ENCODE results near the gene TENT4B.
"Not testable (repeated sequence)": the region's sequence is repeated elsewhere in the genome, so short reads cannot be mapped to it uniquely, and the experiment has no call there.

TENT4B gene

DNA sequence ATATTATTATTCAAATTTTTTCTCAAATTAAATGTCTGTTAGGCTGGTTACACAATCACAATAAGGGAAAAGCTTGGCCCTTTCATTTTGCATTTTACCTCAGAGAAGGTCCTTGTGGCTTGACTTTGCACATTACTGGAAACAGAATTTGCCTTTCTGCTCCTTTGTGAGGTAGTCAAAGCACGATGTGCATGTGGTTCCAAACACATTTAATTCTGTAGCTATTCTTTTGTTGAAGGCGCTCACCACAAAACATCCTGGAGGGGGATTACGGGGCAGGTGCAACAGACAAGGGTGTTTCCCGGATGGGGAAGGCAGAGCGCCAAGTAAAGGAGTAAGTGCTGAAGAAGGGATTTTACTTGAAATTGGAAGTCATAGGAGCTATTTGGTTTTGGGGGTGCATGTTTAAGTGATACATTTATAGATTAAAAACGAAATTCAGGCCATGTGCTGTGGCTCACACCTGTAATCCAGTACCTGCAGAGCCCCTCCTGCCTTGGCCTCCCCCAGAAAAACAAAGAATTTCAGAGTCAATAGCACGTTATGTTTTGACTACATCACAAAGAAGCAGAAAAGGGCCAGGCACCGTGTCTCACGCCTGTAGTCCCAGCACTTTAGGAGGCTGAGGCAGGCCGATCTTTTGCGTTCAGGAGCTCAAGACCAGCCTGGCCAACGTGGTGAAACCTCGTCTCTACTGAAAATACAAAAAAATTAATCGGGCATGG, 31.2 kb upstream of the TENT4B start:
- H3K4ac ChIP-seq (ENCODE audit: low read depth, low read length), result no peak overlapping the region
- no peak overlapping the region for H2BK15ac ChIP-seq (replicated peaks; ENCODE audit: low read depth)
- no peak overlapping the region for H2AK5ac ChIP-seq (ENCODE audit: low read length)
- H2BK120ac ChIP-seq (ENCODE audit: low read depth, low read length), result no peak overlapping the region
- no peak overlapping the region for H4K8ac ChIP-seq (ENCODE audit: low read depth, low read length)
- no peak overlapping the region for H3K27ac ChIP-seq (ENCODE audit: low read depth, low read length)
- no peak overlapping the region for H3K56ac ChIP-seq (ENCODE audit: low read length)
- H3K18ac ChIP-seq (ENCODE audit: low read length), result no peak overlapping the region
- H4K5ac ChIP-seq (ENCODE audit: low read length), result no peak overlapping the region
- WGBS (ENCODE audit: extremely low coverage, insufficient coverage, low lambda C conversion rate), result no CpG with 5 or more reads among the region's 14 CpGs
- H3K27me3 ChIP-seq (ENCODE audit: insufficient read depth, low read length, poor library complexity), result no peaks in the 10 kb centered on the region
- H3K36me3 ChIP-seq (ENCODE audit: control insufficient read depth, insufficient read depth, low read length), result no peaks in the 10 kb centered on the region
- no peaks in the 10 kb centered on the region for H3K79me2 ChIP-seq (ENCODE audit: control insufficient read depth, insufficient read depth, low read length)
- H3K4me1 ChIP-seq (ENCODE audit: control insufficient read depth, low read depth, low read length), result no peaks in the 10 kb centered on the region
- H3K79me1 ChIP-seq (ENCODE audit: low read length), result no peaks in the 10 kb centered on the region
- no peak overlapping the region for H3K23ac ChIP-seq (ENCODE audit: low read length)
- H3K9ac ChIP-seq (ENCODE audit: low read length), result no peak overlapping the region
- H3K4me2 ChIP-seq (ENCODE audit: low read length), result no peak overlapping the region
- H3K4me3 ChIP-seq (ENCODE audit: low read length), result no peak overlapping the region
- no peak for DNase-seq
- no peak overlapping the region for H2BK5ac ChIP-seq (ENCODE audit: low read length)

DNA sequence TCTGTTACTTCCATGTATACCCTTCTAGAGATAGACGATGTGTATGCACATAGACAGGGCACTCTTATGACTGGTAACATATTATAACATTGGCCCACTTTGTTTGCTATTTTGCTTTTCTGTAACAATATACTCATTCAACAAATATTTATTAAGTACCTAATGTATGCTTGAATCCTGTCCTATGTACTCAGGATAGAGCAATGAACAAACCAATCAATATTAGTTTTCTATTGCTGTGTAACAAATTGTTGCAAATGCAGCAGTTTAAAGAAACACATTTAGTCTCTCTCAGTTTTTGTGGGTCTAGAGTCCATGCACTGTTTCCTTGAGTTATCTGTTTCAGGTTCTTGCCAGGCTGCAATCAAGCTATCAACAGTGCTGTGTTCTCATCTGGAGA, 29.7 kb upstream of the TENT4B start:
- no peak overlapping the region for H3K4me3 ChIP-seq (ENCODE audit: low read length)
- no peak overlapping the region for H3K4ac ChIP-seq (ENCODE audit: low read depth, low read length)
- no peak overlapping the region for H3K9ac ChIP-seq (ENCODE audit: low read length)
- no peaks in the 10 kb centered on the region for H3K27me3 ChIP-seq (ENCODE audit: insufficient read depth, low read length, poor library complexity)
- H3K56ac ChIP-seq (ENCODE audit: low read length), result no peak overlapping the region
- H4K5ac ChIP-seq (ENCODE audit: low read length), result no peak overlapping the region
- H3K79me1 ChIP-seq (ENCODE audit: low read length), result no peaks in the 10 kb centered on the region
- DNase-seq, result no peak
- no peak overlapping the region for H3K18ac ChIP-seq (ENCODE audit: low read length)
- H3K4me2 ChIP-seq (ENCODE audit: low read length), result no peak overlapping the region
- H3K23ac ChIP-seq (ENCODE audit: low read length), result no peak overlapping the region
- WGBS (ENCODE audit: extremely low coverage, insufficient coverage, low lambda C conversion rate), result no CpG with 5 or more reads among the region's 1 CpG
- H4K8ac ChIP-seq (ENCODE audit: low read depth, low read length), result no peak overlapping the region
- H2BK5ac ChIP-seq (ENCODE audit: low read length), result no peak overlapping the region
- H2BK15ac ChIP-seq (replicated peaks; ENCODE audit: low read depth), result no peak overlapping the region
- no peaks in the 10 kb centered on the region for H3K79me2 ChIP-seq (ENCODE audit: control insufficient read depth, insufficient read depth, low read length)
- no peak overlapping the region for H3K27ac ChIP-seq (ENCODE audit: low read depth, low read length)
- H2AK5ac ChIP-seq (ENCODE audit: low read length), result no peak overlapping the region
- no peak overlapping the region for H2BK120ac ChIP-seq (ENCODE audit: low read depth, low read length)
- no peaks in the 10 kb centered on the region for H3K4me1 ChIP-seq (ENCODE audit: control insufficient read depth, low read depth, low read length)
- no peaks in the 10 kb centered on the region for H3K36me3 ChIP-seq (ENCODE audit: control insufficient read depth, insufficient read depth, low read length)

DNA sequence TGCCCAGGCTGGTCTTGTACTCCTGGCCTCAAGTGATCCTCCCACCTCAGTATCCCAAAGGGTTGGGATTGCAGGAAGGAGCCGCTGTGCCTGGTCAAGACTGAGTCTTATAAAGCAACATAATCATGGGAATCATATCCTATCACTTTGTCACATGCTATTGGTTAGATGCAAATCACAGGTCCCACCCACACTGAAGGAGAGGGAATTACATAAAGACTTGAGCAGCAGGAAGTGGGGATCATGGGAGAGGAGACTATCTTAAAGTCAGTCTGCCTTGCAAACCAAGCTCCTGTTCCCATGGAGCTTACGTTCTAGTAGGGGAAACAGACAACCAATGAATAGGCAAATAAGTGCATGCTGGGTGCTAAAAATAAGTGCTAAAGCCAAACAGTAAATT, 28.3 kb upstream of the TENT4B start:
- Histone ChIP-seq H3K23ac (ENCODE audit: low read length) (no peak overlapping the region), H3K27me3 (ENCODE audit: insufficient read depth, low read length, poor library complexity) (no peaks in the 10 kb centered on the region), H3K9ac (ENCODE audit: low read length) (no peak overlapping the region), H3K18ac (ENCODE audit: low read length) (no peak overlapping the region), H3K36me3 (ENCODE audit: control insufficient read depth, insufficient read depth, low read length) (no peaks in the 10 kb centered on the region), H3K56ac (ENCODE audit: low read length) (no peak overlapping the region), H4K8ac (ENCODE audit: low read depth, low read length) (no peak overlapping the region), H3K4ac (ENCODE audit: low read depth, low read length) (no peak overlapping the region), H3K4me1 (ENCODE audit: control insufficient read depth, low read depth, low read length) (no peaks in the 10 kb centered on the region), H2AK5ac (ENCODE audit: low read length) (no peak overlapping the region), H4K5ac (ENCODE audit: low read length) (no peak overlapping the region), H3K4me2 (ENCODE audit: low read length) (no peak overlapping the region), H3K79me2 (ENCODE audit: control insufficient read depth, insufficient read depth, low read length) (no peaks in the 10 kb centered on the region), H3K79me1 (ENCODE audit: low read length) (no peaks in the 10 kb centered on the region), H2BK120ac (ENCODE audit: low read depth, low read length) (no peak overlapping the region), H3K27ac (ENCODE audit: low read depth, low read length) (no peak overlapping the region), H2BK5ac (ENCODE audit: low read length) (no peak overlapping the region), H2BK15ac (replicated peaks; ENCODE audit: low read depth) (no peak overlapping the region), H3K4me3 (ENCODE audit: low read length) (no peak overlapping the region)
- no peak for DNase-seq
- WGBS (ENCODE audit: extremely low coverage, insufficient coverage, low lambda C conversion rate), result no CpG with 5 or more reads among the region's 2 CpGs

DNA sequence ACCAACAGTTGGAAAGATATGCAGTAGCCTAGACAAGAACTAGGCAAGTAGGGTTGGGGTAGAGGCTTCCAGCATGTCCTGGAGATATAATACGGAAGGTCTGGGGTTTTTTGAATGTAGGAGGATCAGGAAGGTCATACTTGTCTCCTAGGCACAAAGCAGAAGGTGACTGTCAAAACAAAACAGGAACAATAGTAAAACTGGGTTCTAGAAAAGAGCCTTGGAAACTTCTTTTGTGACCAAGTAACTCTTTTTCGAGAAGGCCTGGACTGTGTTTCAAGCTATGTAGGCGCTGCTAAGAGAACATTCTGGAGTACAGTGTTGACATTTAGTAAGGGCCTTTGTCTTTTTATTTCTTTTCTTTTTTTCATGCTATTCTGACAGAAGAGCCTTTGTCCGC, 26.9 kb upstream of the TENT4B start:
- Histone ChIP-seq H3K56ac (ENCODE audit: low read length) (no peak overlapping the region), H3K4ac (ENCODE audit: low read depth, low read length) (no peak overlapping the region), H2BK5ac (ENCODE audit: low read length) (no peak overlapping the region), H2BK120ac (ENCODE audit: low read depth, low read length) (no peak overlapping the region), H3K27ac (ENCODE audit: low read depth, low read length) (no peak overlapping the region), H3K4me3 (ENCODE audit: low read length) (no peak overlapping the region), H2BK15ac (replicated peaks; ENCODE audit: low read depth) (no peak overlapping the region), H3K27me3 (ENCODE audit: insufficient read depth, low read length, poor library complexity) (no peaks in the 10 kb centered on the region), H4K8ac (ENCODE audit: low read depth, low read length) (no peak overlapping the region), H2AK5ac (ENCODE audit: low read length) (no peak overlapping the region), H3K23ac (ENCODE audit: low read length) (no peak overlapping the region), H3K79me2 (ENCODE audit: control insufficient read depth, insufficient read depth, low read length) (no peaks in the 10 kb centered on the region), H3K79me1 (ENCODE audit: low read length) (no peaks in the 10 kb centered on the region), H3K36me3 (ENCODE audit: control insufficient read depth, insufficient read depth, low read length) (no peaks in the 10 kb centered on the region), H4K5ac (ENCODE audit: low read length) (no peak overlapping the region), H3K18ac (ENCODE audit: low read length) (no peak overlapping the region), H3K4me2 (ENCODE audit: low read length) (no peak overlapping the region), H3K9ac (ENCODE audit: low read length) (no peak overlapping the region), H3K4me1 (ENCODE audit: control insufficient read depth, low read depth, low read length) (no peaks in the 10 kb centered on the region)
- no peak for DNase-seq
- WGBS (ENCODE audit: extremely low coverage, insufficient coverage, low lambda C conversion rate), result no CpG with 5 or more reads among the region's 4 CpGs

DNA sequence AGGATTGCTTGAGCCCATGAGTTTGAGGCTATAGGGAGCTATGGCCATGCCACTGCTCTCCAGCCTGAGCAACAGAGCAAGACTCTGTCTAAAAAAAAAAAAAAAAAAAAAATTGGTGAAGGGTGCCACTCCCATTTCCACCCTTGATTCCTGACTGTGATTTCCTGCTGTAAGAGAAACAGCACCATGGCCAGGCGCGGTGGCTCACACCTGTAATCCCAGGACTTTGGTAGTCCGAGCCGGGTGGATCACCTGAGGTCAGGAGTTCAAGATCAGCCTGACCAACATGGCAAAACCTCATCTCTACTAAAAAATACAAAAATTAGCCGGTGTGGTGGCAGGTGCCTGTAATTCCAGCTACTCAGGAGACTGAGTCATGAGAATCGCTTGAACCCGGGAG, 20.5 kb upstream of the TENT4B start:
- H2BK5ac ChIP-seq (ENCODE audit: low read length); H3K27ac ChIP-seq (ENCODE audit: low read depth, low read length); H3K79me1 ChIP-seq (ENCODE audit: low read length); H3K9ac ChIP-seq (ENCODE audit: low read length); H4K5ac ChIP-seq (ENCODE audit: low read length); H3K4me1 ChIP-seq (ENCODE audit: control insufficient read depth, low read depth, low read length); H2AK5ac ChIP-seq (ENCODE audit: low read length); H3K4ac ChIP-seq (ENCODE audit: low read depth, low read length); H3K56ac ChIP-seq (ENCODE audit: low read length); H3K79me2 ChIP-seq (ENCODE audit: control insufficient read depth, insufficient read depth, low read length); H3K36me3 ChIP-seq (ENCODE audit: control insufficient read depth, insufficient read depth, low read length); H3K18ac ChIP-seq (ENCODE audit: low read length); H2BK120ac ChIP-seq (ENCODE audit: low read depth, low read length); H3K23ac ChIP-seq (ENCODE audit: low read length); H3K27me3 ChIP-seq (ENCODE audit: insufficient read depth, low read length, poor library complexity); H4K8ac ChIP-seq (ENCODE audit: low read depth, low read length); H3K4me2 ChIP-seq (ENCODE audit: low read length); H3K4me3 ChIP-seq (ENCODE audit: low read length); DNase-seq; H2BK15ac ChIP-seq (replicated peaks; ENCODE audit: low read depth): not testable (repeated sequence)
- no CpG with 5 or more reads among the region's 7 CpGs for WGBS (ENCODE audit: extremely low coverage, insufficient coverage, low lambda C conversion rate)

DNA sequence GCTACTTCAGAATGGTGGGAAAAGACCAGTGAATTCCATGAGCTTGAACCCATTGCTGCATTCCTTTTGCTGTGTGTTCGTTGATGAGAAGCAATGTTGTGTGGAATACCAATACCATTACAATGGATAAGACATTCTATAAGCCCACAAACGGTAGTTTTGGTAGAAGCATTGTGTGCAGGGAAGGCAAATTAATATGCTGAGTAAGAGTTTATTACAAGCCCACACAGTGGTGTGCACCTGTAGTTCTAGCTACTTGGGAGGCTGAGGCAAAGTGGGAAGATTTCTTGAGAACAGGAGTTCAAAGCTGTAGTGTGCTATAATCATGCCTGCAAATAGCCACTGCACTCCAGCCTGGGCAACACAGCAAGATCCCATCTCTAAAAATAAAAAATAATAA, 19.9 kb upstream of the TENT4B start:
- no peak overlapping the region for H3K4me3 ChIP-seq (ENCODE audit: low read length)
- no peaks in the 10 kb centered on the region for H3K79me1 ChIP-seq (ENCODE audit: low read length)
- H2BK5ac ChIP-seq (ENCODE audit: low read length), result no peak overlapping the region
- H3K27me3 ChIP-seq (ENCODE audit: insufficient read depth, low read length, poor library complexity), result no peaks in the 10 kb centered on the region
- no peak overlapping the region for H3K18ac ChIP-seq (ENCODE audit: low read length)
- H3K23ac ChIP-seq (ENCODE audit: low read length), result no peak overlapping the region
- no peak overlapping the region for H2BK15ac ChIP-seq (replicated peaks; ENCODE audit: low read depth)
- no peak overlapping the region for H3K9ac ChIP-seq (ENCODE audit: low read length)
- H2BK120ac ChIP-seq (ENCODE audit: low read depth, low read length), result no peak overlapping the region
- WGBS (ENCODE audit: extremely low coverage, insufficient coverage, low lambda C conversion rate), result no CpG with 5 or more reads among the region's 2 CpGs
- DNase-seq, result no peak
- H3K36me3 ChIP-seq (ENCODE audit: control insufficient read depth, insufficient read depth, low read length), result no peaks in the 10 kb centered on the region
- no peaks in the 10 kb centered on the region for H3K4me1 ChIP-seq (ENCODE audit: control insufficient read depth, low read depth, low read length)
- no peak overlapping the region for H3K56ac ChIP-seq (ENCODE audit: low read length)
- no peak overlapping the region for H3K27ac ChIP-seq (ENCODE audit: low read depth, low read length)
- no peak overlapping the region for H2AK5ac ChIP-seq (ENCODE audit: low read length)
- no peak overlapping the region for H4K8ac ChIP-seq (ENCODE audit: low read depth, low read length)
- no peak overlapping the region for H3K4me2 ChIP-seq (ENCODE audit: low read length)
- no peak overlapping the region for H3K4ac ChIP-seq (ENCODE audit: low read depth, low read length)
- H4K5ac ChIP-seq (ENCODE audit: low read length), result no peak overlapping the region
- H3K79me2 ChIP-seq (ENCODE audit: control insufficient read depth, insufficient read depth, low read length), result no peaks in the 10 kb centered on the region
